ENCODE measurements around the gene ARL4D. TPM values are rescaled to one million over a fixed set of nuclear protein-coding genes. Genes with fewer than 3 reads are reported as not detected.

ARL4D gene
- total RNA-seq, result 4.9 and 5.9 TPM in 2 replicates
- long read RNA-seq, transcript ARL4D-201 (2 exons, 1,612 nt), result major isoform, 12 of 12 reads
- long read RNA-seq, partial matches to known transcripts, result 0 of 12 reads
- long read RNA-seq, other reads (novel, unspliced or antisense), result 0 of 12 reads

- Mint-ChIP-seq H3K9me3 (ENCODE audit: low read depth) (no peaks in the 10 kb centered on the region), H3K27me3 (no peaks in the 10 kb centered on the region), H3K27ac (peak within 1 kb of the TSS; percentile 95), H3K36me3 (ENCODE audit: insufficient read depth) (no peaks in the 10 kb centered on the region), H3K4me3 (ENCODE audit: low read depth) (peak within 1 kb of the TSS; percentile 87), H3K4me1 (ENCODE audit: low read depth) (peaks cover 8% of the 10 kb centered on the region)
- TF ChIP-seq CTCF (IDR thresholded peaks at IDR 0.05; ENCODE audit: unreplicated experiment), result no peak
- DNase-seq (ENCODE audit: low spot score, unreplicated experiment), result peak; percentile 66
Observed at GRCh38 chr17:43398724-43399595, at the start of gene ARL4D. ARL4D (plus strand) TSS chr17:43398993; CDS start chr17:43399733, 740 bp downstream.

GRCh38 chr17:43349142-43349541 lies 49.7 kb upstream of the ARL4D start:
- H3K4me3 Mint-ChIP-seq (ENCODE audit: low read depth), result no peak overlapping the region
- no peaks in the 10 kb centered on the region for H3K27me3 Mint-ChIP-seq
- H3K4me1 Mint-ChIP-seq (ENCODE audit: low read depth), result peaks cover 8% of the 10 kb centered on the region
- TF ChIP-seq CTCF (IDR thresholded peaks at IDR 0.05; ENCODE audit: unreplicated experiment), result no peak
- DNase-seq (ENCODE audit: low spot score, unreplicated experiment), result no peak
- peaks cover 33% of the 10 kb centered on the region for H3K9me3 Mint-ChIP-seq (ENCODE audit: low read depth)
- no peak overlapping the region for H3K27ac Mint-ChIP-seq
- peaks cover 30% of the 10 kb centered on the region for H3K36me3 Mint-ChIP-seq (ENCODE audit: insufficient read depth)

- no peak for TF ChIP-seq CTCF (IDR thresholded peaks at IDR 0.05; ENCODE audit: unreplicated experiment)
- Mint-ChIP-seq H3K36me3 (ENCODE audit: insufficient read depth) (peaks cover 30% of the 10 kb centered on the region), H3K27me3 (no peaks in the 10 kb centered on the region), H3K9me3 (ENCODE audit: low read depth) (peaks cover 33% of the 10 kb centered on the region), H3K4me1 (ENCODE audit: low read depth) (no peaks in the 10 kb centered on the region), H3K27ac (no peak overlapping the region), H3K4me3 (ENCODE audit: low read depth) (no peak overlapping the region)
- no peak for DNase-seq (ENCODE audit: low spot score, unreplicated experiment)
Observed at GRCh38 chr17:43350888-43351361, 47.9 kb upstream of the ARL4D start.

- Mint-ChIP-seq H3K4me3 (ENCODE audit: low read depth) (no peak overlapping the region), H3K36me3 (ENCODE audit: insufficient read depth) (peaks cover 30% of the 10 kb centered on the region), H3K9me3 (ENCODE audit: low read depth) (peaks cover 33% of the 10 kb centered on the region), H3K4me1 (ENCODE audit: low read depth) (no peaks in the 10 kb centered on the region), H3K27me3 (no peaks in the 10 kb centered on the region), H3K27ac (no peak overlapping the region)
- no peak for TF ChIP-seq CTCF (IDR thresholded peaks at IDR 0.05; ENCODE audit: unreplicated experiment)
- DNase-seq (ENCODE audit: low spot score, unreplicated experiment), result no peak
Observed at GRCh38 chr17:43351691-43352090, 47.1 kb upstream of the ARL4D start.

- Mint-ChIP-seq H3K27me3 (no peaks in the 10 kb centered on the region), H3K4me3 (ENCODE audit: low read depth) (no peak overlapping the region), H3K27ac (no peak overlapping the region), H3K36me3 (ENCODE audit: insufficient read depth) (peaks cover 23% of the 10 kb centered on the region), H3K9me3 (ENCODE audit: low read depth) (peaks cover 22% of the 10 kb centered on the region), H3K4me1 (ENCODE audit: low read depth) (no peaks in the 10 kb centered on the region)
- no peak for TF ChIP-seq CTCF (IDR thresholded peaks at IDR 0.05; ENCODE audit: unreplicated experiment)
- no peak for DNase-seq (ENCODE audit: low spot score, unreplicated experiment)
Observed at GRCh38 chr17:43352579-43353331, 46.0 kb upstream of the ARL4D start.
